Measurements from ENCODE around the gene ROPN1B.
"Not testable (repeated sequence)": the region's sequence is repeated elsewhere in the genome, so short reads cannot be mapped to it uniquely, and the experiment has no call there.

ROPN1B gene

DNA sequence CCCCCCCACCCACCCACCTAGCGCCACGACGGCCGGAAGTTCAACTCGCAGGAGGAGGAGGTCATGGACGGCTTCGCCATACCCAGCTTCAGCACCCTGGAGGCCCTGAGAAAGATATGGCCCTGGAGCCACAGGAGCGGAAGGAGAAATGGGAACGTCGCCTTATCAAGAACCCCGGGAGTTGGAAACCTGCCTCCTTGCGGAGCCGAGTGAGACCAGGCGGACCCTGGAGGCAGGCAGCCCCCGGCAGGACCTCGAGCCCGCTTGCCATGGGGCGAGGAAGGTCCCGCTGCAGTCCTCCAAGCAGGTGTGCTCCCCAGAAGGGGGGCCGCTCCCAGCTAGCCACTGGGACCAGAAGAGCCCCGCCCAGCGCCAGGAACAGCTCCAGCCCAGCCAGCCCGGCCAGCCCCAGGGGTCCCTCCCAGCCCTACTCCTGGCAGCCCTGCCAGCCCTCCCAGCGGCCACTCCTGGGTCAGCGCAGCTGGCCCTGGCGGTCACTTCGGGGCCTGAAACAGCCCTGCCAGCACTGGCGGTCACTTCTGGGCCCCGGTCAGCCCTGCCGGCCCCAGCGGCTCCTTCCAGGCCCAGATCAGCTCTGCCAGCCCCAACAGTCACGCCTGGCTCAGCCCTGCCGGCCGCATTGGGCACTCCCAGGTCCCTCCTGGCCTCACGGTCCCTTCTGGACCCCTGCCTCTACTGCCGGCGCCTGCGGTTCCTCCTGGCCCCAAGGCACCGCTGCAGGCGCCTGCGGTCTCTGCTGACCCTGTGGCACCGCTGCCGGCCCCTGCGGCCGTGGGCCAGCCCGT lies 10.3 kb upstream of the ROPN1B start:
- no peak for DNase-seq

DNA sequence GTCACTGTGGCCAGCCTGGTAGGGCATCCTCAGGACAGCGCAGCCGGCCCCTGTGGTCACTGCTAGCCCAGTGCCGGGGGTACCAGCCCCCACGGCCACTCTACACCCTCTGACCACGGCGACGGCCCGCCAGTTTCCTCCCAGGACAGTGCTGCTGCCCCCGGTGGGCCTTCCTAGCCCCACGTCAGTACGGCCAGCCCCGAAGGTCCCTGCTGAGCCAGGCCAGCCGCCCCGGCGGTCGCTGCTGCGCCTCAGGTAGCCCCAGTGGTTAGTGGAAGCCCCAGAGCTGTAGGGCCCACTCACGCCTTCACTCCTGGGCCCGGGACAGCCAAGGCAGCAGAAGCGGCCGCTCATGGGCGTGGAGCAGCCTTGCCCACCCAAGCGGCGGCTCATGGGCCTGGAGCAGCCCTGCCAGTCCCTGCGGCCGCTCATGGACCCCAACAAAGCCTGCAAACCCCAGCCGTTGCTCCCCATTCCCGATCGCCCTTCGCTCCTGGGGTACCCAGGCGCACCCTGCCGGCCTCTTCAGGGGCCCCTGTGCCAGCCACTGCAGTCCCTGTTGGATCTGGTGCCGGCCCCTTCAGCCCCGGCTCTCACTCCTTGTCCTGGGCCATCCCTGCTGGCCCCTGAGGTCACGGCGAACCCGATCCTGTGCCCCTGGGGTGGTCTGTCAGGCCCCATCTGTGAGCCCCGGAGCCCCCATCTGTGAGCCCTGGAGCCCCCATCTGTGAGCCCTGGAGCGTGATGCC lies 9.5 kb upstream of the ROPN1B start:
- no peak for DNase-seq

GRCh38 chr3:125960066-125960424 lies 8.9 kb upstream of the ROPN1B start:
- DNase-seq: no peak

DNA sequence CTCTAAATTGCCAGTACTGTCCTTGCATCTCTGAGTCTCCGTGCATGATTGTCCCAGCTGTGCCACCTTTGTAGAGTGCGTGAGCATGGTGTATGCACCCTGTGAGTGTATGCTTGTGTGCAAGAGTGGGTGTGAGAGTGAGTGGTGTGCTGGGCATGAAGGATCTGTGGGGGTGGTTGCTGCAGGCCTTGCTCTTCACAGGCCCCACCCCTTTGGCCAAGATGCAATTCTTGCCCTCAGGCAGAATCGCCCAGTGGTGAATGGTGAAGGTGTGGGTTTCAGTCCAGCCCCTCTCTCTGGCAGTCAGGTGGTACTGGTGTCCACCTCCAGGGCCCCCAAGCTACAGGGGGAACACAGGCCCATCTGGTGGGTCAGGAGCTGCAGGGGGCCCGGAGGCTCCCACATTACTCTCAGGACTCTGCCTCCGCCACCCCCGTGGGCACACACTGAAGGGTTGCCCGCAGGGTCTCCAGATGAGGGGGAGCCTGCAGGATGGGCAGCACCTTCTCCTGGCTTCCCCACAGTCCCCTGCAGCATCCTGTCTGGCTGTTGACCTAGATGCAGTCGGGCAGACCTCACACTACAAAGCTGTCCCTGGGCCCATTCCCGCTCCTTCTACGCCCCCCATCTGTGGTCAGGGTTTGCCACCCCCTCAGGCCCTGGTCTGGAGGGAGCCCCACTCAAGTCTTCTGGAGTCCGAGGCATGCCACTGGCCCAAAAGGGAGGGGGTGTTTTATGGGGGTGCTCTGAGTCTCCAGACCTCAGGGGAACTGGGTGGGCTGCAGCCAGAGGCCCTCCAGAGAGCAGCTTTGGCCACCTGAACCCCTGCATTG lies 8.3 kb upstream of the ROPN1B start:
- no peak for DNase-seq

DNA sequence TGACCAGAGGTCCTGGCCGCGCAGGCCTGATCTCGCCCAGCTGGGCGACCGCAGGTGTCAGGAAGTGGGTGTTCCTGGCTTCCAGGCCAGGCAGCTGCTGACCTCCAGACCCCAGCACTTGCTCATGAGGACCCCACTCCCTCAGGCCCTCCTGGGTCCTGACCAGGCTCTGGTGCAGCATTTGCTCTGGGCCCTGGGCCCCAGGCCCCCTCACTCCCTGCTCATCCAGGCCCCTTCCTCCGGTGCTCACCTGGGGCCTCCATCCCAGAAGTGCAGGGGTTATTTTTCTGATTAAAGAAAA lies 7.7 kb upstream of the ROPN1B start:
- DNase-seq: no peak

GRCh38 chr3:125963834-125964233 lies 5.1 kb upstream of the ROPN1B start:
- DNase-seq: not testable (repeated sequence)

- no peak for DNase-seq
Measured at GRCh38 chr3:125965505-125965904, 3.5 kb upstream of the ROPN1B start.

DNA sequence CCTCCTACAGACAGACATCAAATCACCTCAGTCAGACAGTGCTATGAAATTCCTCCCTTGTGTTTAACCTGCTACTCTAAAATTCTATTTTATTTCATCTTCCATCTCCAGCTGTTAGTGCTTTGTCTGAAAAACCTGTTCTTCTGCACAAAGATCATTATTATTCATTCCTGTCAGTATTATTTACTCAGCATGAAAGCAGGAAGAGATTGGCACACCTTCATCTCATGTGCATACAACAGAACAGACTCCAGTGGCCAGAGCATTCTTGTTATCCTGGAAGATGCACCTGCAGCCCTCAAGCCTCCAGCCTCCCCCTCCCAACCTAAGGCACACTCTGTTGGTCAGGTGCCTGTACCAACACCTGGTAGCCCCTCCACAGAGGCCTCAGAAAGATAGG lies 1.8 kb upstream of the ROPN1B start:
- DNase-seq: no peak

GRCh38 chr3:125968121-125968520 lies 857 bp upstream of the ROPN1B start:
- not testable (repeated sequence) for DNase-seq

DNA sequence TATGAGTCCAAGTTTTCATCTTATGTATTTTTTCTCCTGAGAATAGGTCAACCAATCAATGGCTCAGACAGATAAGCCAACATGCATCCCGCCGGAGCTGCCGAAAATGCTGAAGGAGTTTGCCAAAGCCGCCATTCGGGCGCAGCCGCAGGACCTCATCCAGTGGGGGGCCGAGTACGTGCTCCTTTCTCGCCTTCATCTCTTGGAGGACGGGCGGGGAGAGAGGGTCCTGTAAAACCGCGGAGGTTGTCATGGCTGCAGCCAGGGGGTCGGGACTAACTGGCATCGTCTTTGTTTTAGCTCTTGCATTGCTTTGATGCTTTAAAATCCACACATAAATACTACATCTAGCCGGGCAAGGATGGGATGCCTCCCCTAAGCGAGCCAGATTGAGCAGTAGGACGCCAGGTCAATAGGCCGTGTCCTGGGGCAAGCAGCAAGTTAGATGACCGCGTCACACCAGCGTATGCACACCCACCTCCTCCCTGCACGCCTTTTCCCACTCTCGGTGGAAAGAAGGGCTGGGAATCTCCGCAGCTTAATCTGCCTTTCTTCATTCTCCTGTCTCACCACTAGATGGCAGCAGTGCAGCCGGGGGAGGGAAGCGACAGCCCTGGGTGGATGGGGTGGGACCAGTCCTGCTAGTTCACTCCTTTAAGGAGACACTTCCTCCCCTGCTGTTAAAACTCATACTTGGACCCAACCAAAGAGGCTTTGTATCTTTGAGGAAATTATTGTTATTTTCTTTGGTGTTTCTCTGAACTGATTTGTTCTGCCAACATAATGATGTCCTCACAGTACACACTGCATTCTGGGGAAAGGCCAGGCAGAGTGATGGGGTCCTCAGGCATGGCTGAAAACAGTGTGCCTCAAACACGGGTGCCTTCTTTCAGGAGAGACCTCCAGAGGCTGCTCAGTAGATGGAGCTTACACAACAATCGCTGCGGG lies 3.3 kb downstream of the ROPN1B start:
- peak; percentile 53 for DNase-seq

- DNase-seq: peak; percentile 6
Measured at GRCh38 chr3:125975245-125976002, 6.4 kb downstream of the ROPN1B start.

DNA sequence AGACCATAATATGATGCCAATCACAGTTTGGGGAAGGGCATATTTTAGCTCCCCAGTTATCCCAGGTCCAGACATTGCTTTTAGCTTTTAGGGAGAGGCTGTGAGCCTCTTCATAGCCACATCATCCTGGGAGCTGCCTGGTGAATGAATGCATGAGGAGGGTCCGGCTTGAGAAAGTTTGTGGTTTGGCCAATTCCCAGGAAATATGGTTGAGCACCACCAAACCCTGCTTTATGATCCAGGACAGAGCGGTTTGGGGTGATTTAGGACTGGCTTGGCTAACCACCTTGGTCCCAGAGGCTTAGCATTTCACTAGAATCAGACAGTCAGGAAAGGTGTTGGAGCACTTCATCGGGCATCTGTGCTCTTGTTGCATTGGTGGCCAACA lies 7.0 kb downstream of the ROPN1B start:
- peak; percentile 9 for DNase-seq

DNA sequence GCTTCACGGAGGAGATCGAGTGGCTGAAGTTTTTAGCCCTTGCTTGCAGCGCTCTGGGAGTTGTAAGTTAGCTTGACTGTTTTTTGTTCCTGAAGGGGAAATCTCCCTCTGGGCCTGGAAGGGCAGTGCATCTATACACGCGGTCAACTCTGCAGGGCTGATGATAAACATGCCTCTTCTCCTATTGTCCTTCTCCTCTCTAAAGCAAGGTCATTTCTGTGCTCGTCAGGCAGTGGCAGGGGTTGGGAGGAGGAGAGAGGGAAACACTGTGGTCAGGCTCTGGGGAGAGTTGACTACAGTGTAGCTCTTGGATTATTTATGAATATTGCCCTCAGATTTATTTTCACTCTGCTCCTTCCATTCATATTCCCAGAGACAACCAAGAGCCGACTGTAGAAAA lies 8.1 kb downstream of the ROPN1B start:
- not testable (repeated sequence) for DNase-seq

DNA sequence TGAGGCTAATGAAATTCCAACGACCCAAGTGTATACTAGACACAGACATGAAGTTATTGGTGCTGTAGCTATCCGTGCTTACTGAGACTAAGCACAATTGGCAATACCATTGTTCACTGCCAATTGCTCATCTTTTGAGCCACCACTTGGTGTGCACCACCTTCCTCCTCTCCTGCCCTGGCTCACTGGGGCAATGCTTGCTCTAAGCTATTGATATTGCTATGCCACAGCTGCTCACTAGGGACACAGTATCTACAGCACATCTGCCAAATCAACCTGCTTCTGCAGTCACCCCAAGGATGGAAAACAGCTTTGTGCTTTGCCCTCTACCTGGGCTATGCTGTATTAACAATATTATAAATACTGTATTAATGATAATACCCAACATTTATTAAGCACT lies 16.0 kb downstream of the ROPN1B start:
- not testable (repeated sequence) for DNase-seq

GRCh38 chr3:125990253-125990970 lies 21.4 kb downstream of the ROPN1B start:
- peak; percentile 87 for DNase-seq

DNA sequence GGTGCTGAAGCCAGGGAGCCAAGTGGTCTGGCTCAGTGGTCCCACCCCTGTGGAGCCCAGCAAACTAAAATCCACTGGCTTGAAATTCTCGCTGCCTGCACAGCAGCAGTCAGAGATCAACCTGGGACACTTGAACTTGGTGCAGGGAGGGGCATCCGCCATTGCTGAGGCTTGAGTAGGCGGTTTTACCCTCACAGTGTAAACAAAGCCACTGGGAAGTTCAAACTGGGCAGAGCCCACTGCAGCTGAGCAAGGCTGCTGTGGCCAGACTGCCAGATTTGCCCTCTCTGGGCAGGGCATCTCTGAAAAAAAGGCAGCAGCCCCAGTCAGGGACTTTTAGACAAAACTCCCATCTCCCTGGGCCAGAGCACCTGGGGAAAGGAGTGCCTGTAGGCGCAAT lies 27.8 kb downstream of the ROPN1B start:
- DNase-seq: not testable (repeated sequence)

DNA sequence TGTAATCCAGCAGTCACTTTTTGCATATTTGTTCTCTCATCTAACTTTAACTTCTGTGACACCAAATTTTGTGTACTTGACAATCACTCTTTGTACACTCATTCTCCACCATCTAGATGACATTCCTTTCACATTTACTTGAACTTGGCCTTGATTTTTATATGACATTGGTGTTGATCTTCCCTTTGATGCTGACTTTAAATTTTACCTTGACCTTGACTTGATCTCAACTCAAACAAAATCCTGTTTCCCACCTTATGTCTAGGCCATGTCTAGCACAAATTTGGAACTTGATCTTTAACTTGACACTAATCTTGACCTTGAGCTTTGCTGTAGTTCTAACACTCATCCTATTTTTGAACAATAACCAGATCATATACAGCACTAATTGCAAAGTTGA lies 33.2 kb downstream of the ROPN1B start:
- DNase-seq: no peak

DNA sequence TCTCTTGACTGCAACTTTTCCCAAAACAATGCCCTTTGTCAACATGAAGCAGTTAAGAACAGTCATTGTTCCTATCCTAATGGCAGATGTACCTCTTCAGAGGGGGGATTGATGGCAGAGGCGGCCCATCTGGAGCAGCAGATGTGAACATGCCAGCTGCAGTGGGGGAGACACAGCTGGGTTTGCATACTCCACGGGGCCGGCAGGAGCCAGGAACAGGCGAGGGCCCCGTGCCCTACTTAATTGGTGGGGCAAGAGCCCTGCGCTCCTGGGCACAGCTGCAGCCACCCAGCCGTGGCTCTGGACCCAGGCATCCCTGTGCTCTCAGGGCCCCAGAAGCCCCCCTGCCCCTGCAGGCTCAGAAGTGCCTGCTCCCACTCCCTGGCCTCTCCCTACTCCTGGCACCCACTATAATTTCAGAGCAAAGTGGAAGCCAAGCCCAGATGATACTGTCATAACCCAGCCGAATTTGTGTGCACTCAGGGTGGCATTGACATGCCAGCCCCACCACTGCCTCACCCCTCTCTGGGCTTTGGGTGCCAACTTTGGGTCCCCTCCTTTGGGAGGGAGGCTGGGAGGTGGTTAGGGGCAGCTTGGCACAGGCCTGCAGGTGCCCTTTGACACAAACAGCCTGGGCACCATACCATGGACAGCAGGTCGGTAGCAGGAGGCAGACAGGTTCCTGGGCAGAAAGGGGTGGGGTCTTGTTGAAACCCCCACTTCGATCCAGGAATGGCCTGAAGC lies 34.6 kb downstream of the ROPN1B start:
- no peak for DNase-seq

DNA sequence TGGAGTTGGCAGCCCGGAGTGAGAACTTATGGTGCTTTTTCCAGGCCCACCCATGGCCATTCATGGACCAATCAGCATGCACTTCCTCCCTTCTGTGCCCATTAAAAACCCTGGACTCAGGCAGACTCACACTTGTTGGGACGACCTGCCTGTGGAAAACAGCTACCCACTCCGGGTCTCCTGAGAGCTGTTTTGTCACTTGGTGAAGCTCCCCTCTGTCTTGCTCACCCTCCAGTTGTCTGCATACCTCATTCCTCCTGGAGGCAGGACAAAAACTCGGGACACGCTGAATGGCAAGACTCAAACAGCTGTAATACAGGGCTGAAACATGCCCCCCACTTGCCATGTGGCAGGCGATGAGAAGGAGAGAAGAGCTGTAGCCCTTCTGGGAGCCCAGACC lies 35.2 kb downstream of the ROPN1B start:
- no peak for DNase-seq

DNA sequence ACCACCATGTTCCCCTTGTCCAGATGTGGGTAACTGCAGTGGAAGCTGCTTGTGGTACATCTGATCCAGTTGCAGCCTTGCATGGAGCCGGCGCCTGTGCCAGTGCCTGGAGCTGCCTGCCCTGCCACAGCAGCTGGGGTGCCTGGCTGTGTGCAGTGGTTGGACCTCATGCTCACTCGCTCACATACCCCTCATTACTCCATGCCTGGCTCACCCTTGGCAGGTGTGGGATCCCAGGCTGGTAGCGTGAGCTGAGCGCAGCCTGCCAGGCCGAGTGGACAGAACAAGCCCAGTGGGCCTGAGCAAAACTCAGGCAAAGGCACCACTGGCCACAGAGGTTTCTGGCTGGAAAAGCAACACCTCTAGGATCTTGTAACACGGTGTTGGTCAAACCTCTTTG lies 35.7 kb downstream of the ROPN1B start:
- no peak for DNase-seq

Data from EL (cell line).